Keratinocyte (primary cell): Measurements from ENCODE around the gene USP47.
A peak's percentile ranks its signal among the peaks of the same experiment; 100 is the strongest.

ENCODE experiments used
- CTCF ChIP-seq, 3 experiments: IDR thresholded peaks in 1 of 3; conservative IDR thresholded peaks in 1 of 3; optimal IDR thresholded peaks in 1 of 3; 2 replicates in 2 of 3; 3 replicates in 1 of 3; pipeline versions ENCODE3 to v1.5.1; 2011; ENCODE audit warnings: low read length in 3 of 3, mild to moderate bottlenecking in 3 of 3, moderate library complexity in 2 of 3, control low read depth in 1 of 3, inconsistent platforms in 1 of 3; ENCODE audit not compliant: insufficient read depth in 2 of 3; ENCODE audit errors: extremely low read depth in 1 of 3
- EZH2 ChIP-seq: IDR thresholded peaks from one replicate; pipeline ENCODE4 v1.6.1; 2012; ENCODE audit warnings: inconsistent platforms, mild to moderate bottlenecking, low read length, moderate library complexity

- TF ChIP-seq CTCF (optimal IDR thresholded peaks at IDR 0.05 in 1 of 3, IDR thresholded peaks at IDR 0.05 in 1 of 3, conservative IDR thresholded peaks at IDR 0.05 in 1 of 3; ENCODE audit: extremely low read depth in 1 of 3, insufficient read depth in 2 of 3, low read length in 3 of 3) (peak; percentile 80 to 81 (median 81)), EZH2 (no peak)
Observed at GRCh38 chr11:11966826-11967668, 125.3 kb downstream of the USP47 start.
